HG03097 (cell line): ENCODE results near the gene RAB6B.

Source experiments
- ATAC-seq: cut with Tn5 transposase; IDR thresholded peaks from one replicate; pipeline ENCODE4 v1.9.1; 2021; ENCODE audit not compliant: unreplicated experiment, low FRiP score

RAB6B gene

DNA sequence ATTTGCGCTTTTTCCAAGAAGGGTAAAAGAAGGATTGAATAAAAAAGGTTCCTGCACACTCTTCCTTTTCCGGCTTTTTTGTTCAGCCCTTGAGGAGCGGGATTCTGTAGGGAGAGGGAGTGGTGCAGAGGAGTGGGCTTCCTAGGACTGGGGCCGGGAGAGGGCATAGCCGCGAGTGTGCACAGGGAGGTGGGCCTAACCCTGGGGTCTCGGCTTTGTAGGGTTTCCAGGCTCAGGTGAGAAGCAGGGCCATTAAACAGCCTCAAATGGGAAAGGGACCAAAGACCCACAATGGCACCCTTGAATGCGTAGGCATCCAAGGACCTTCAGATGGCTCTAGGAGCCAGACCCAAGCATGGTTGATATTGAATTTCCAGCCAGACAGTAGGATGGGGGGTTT is 35.4 kb upstream of the RAB6B start:
- no peak for ATAC-seq

- ATAC-seq = no peak
Measured at GRCh38 chr3:133930341-133930933, 34.8 kb upstream of the RAB6B start.

GRCh38 chr3:133928903-133929607 is 33.4 kb upstream of the RAB6B start:
- no peak for ATAC-seq

GRCh38 chr3:133928136-133928893 is 32.6 kb upstream of the RAB6B start:
- no peak for ATAC-seq

GRCh38 chr3:133927540-133928066 is 31.9 kb upstream of the RAB6B start:
- ATAC-seq = no peak

GRCh38 chr3:133926736-133927539 is 31.3 kb upstream of the RAB6B start:
- ATAC-seq = no peak

DNA sequence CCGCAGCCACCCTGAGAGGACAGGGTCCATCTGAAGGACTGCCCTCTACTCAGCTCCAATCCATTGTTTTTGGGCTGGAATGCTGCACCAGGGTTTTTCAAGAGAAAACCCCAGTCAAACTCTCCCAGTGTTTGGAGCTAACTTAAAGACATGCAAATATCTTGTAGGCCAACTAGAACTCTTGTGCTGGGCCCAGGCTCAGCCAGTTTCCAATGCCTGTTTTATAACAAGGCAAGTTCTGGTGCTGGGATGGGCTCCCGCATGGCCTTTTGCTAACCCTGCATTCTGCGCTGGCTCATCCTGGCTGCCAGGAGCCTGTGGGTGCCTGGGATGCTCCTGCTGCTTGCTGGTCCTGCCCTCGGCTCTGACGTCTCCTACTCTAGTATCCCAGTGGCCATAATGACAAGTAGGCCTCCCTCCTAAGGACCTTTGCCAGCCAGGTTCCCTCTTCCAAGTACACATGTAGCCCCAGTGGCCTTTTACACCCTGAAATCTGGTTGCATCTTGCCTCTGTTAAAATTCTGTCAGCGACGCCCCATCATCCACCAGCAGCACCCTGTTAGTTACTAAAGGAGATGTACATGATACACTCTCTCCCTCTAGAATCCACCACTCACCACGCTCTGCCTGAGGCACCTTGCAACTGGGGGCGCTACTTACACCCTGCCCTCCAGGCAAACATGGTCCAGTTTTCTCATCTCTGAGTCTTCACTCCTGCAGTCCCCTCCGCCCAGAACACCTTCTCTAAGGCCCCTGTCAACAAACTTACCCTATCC is 30.5 kb upstream of the RAB6B start:
- no peak for ATAC-seq

GRCh38 chr3:133924041-133924440 is 28.4 kb upstream of the RAB6B start:
- no peak for ATAC-seq

GRCh38 chr3:133921592-133921991 is 25.9 kb upstream of the RAB6B start:
- ATAC-seq = no peak

DNA sequence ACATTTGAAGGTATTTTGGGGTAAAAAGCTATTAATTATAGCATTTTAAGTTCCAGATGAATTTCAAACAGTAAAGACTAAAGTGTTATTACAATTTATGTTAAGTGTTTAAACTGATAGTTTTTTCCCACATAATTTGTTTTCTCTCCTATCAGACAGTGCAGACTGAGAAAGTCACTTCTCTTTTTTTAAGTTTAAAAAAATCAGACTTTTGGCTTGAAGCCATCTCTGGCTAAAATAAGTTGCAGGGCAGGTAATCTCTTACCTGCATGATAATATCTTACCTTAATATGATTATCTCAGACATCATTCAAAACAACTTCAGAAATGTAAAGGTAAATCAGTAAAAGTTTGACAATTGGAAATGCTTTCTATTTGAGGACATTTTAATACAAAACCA is 21.5 kb upstream of the RAB6B start:
- no peak for ATAC-seq

DNA sequence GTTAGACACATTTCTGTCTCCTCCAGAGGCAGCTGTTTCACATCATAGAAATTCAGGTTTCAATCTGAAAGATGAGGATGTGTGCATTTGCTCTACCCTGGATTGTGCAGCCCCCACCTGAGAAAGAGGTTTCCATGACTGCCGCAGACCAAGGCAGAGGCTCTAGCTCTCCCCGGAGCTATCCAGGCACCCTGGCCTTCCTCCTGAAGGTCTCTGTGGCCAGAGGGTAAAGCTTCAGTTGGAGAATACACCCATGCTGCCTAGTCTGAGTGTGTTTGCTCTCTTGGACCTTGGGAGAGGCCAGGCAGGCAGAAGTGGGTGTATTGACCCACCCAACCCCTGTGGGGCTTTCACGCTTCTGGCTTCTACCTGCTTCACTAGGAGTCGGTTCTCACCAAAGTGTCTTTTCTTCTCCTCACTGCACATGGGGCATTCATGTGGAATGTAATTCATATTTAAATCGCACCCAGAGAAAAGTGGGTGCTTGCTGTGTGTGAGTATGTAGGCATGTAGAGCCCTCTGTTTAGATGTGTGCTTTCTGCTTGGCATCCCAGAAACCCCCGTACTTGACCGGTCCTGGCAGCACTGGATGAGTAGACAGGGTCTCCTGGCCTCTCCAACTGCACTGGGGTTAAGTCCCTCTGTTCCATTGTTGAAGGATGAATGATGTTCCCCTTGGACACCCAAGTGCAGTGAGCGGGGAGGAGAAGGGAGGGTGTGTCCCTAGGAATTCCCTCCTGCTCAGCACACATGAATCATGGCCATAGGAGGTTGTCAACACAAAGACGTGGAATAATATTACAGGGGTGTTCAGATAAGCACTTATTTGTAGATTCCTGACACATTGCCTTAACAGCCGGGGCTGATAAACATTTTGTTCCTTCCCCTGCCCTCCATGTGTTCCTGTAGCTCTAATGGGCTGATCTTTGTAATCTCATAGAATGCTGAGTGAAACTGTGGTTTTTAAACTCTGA is 20.3 kb upstream of the RAB6B start:
- no peak for ATAC-seq

- ATAC-seq = no peak
Measured at GRCh38 chr3:133914839-133915600, 19.3 kb upstream of the RAB6B start.

DNA sequence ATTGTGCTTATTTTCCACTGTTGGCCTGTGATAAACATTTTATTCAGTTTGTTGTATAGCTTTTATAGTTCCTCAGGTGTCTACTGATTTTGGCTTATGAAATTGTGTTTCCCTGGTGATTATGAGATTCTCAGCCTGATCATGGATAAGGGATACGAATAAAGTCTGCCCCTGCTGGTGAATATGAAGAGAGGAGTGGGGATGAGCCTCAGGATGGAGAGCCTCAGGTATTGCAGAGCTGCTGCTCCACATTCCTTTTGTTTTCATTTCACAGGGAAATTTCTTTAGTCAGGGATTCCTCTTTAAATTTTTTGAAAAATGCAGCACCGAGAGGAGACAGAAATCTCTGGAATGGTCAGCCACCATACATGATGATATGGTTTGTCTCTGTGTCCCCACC is 14.7 kb upstream of the RAB6B start:
- no peak for ATAC-seq

- ATAC-seq = no peak
Measured at GRCh38 chr3:133905376-133905775, 9.7 kb upstream of the RAB6B start.

DNA sequence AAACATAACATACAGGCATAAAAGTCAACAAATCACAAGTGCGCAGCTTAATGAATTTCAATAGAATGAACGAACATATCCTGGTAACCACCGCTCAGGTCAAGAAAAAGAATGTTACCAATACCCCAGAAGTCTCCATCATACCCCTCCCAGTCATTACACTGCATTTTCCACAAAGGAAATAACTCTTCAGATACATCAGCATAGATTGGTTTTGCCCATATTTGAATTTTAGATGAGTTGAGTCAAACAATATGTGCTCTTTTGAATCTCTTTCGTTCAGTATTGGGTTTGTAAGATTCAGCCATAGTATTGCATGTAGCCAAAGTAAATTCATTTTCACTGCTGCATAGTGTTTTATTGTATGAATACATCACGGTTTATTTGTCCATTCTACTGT is 6.2 kb upstream of the RAB6B start:
- ATAC-seq = no peak

GRCh38 chr3:133901083-133901482 is 5.4 kb upstream of the RAB6B start:
- ATAC-seq = no peak

GRCh38 chr3:133899311-133899710 is 3.6 kb upstream of the RAB6B start:
- ATAC-seq = no peak

DNA sequence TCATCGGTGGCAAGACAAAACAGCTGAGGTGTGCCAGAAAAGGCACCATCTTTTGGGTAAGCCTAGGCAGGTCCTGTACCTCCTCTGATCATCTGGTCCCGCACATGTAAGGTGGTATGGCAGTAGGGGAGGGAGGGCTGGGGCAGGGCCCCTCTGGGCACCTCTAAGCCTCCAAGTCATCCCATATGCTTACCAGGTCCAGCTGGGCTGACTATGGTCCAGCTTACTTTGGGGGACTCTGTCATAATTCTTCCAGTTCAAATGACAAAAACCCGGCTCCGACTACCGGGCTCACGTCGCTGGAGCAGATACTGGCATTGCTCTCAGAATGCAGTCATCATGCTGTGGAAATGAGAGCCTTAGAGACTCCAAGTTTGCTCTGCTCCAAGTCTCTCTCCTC is 1.9 kb upstream of the RAB6B start:
- ATAC-seq = no peak
